ENCODE results near the gene HPN.

Gene HPN

GRCh38 chr19:35075202-35076025, 33.9 kb downstream of the HPN start:
- TF ChIP-seq, protein P1, sequence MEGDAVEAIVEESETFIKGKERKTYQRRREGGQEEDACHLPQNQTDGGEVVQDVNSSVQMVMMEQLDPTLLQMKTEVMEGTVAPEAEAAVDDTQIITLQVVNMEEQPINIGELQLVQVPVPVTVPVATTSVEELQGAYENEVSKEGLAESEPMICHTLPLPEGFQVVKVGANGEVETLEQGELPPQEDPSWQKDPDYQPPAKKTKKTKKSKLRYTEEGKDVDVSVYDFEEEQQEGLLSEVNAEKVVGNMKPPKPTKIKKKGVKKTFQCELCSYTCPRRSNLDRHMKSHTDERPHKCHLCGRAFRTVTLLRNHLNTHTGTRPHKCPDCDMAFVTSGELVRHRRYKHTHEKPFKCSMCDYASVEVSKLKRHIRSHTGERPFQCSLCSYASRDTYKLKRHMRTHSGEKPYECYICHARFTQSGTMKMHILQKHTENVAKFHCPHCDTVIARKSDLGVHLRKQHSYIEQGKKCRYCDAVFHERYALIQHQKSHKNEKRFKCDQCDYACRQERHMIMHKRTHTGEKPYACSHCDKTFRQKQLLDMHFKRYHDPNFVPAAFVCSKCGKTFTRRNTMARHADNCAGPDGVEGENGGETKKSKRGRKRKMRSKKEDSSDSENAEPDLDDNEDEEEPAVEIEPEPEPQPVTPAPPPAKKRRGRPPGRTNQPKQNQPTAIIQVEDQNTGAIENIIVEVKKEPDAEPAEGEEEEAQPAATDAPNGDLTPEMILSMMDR (IDR thresholded peaks at IDR 0.05; ENCODE audit: control insufficient read depth, extremely low read depth, insufficient read depth) = no peak
- no peak for DNase-seq (ENCODE audit: low read depth)
- no peak overlapping the region for H3K4me3 ChIP-seq (ENCODE audit: low read depth, low read length)

DNA sequence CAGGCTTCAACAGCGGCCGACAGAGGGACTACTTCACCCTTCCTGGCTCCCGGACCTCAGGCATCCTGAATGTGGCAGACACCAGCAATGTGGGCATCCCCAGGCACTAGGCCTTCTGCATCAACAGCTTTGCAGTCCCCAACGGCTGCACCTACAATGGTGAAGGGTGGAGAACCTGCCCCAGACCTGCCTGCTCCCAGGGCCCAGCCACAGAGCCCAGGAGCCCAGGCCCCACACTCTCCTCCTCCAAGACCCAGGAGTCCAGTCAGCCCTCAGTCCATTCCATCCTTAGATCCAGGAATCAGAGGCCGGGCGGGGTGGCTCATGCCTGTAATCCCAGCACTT, 34.5 kb downstream of the HPN start:
- DNase-seq (ENCODE audit: low read depth) = no peak
- H3K4me3 ChIP-seq (ENCODE audit: low read depth, low read length) = no peak overlapping the region
- TF ChIP-seq, protein P1 (IDR thresholded peaks at IDR 0.05; ENCODE audit: control insufficient read depth, extremely low read depth, insufficient read depth) = no peak

DNA sequence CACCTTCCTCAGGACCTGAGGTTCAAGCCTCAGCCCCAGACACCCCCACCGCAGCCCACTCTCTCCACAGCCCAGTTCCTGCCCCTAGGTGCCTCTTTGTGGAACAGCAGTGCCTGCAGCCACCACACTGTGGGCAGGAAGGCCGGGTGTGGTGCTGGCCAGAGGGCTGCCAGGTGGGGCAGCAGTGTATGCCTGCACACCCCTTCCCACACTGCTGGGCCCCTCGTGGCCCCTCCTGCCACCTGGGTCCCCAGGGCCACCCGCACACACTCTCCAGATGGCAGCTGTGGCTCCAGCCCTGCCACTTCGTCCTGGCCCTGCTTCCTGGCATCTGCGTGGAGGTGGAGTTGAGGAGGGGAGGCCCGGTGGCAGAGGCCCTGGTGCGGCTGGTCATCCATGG, 35.1 kb downstream of the HPN start:
- no peak overlapping the region for H3K4me3 ChIP-seq (ENCODE audit: low read depth, low read length)
- TF ChIP-seq, protein P1 (IDR thresholded peaks at IDR 0.05; ENCODE audit: control insufficient read depth, extremely low read depth, insufficient read depth) = no peak
- DNase-seq (ENCODE audit: low read depth) = no peak

GRCh38 chr19:35077411-35078223, 36.1 kb downstream of the HPN start:
- TF ChIP-seq, protein P1 (IDR thresholded peaks at IDR 0.05; ENCODE audit: control insufficient read depth, extremely low read depth, insufficient read depth) = no peak
- no peak for DNase-seq (ENCODE audit: low read depth)
- no peak overlapping the region for H3K4me3 ChIP-seq (ENCODE audit: low read depth, low read length)

- TF ChIP-seq, protein P1 (IDR thresholded peaks at IDR 0.05; ENCODE audit: control insufficient read depth, extremely low read depth, insufficient read depth) = no peak
- H3K4me3 ChIP-seq (ENCODE audit: low read depth, low read length) = no peak overlapping the region
- DNase-seq (ENCODE audit: low read depth) = no peak
Observed at GRCh38 chr19:35079826-35080225, 38.3 kb downstream of the HPN start.

GRCh38 chr19:35080613-35081170, 39.2 kb downstream of the HPN start:
- TF ChIP-seq, protein P1 (IDR thresholded peaks at IDR 0.05; ENCODE audit: control insufficient read depth, extremely low read depth, insufficient read depth) = 0 out of 2 replicates have a peak, but pooled peaks have one; percentile 9

More at GRCh38 chr19:35080613-35081170, 39.2 kb downstream of the HPN start:
- peak; percentile 10 for DNase-seq (ENCODE audit: low read depth)
- H3K4me3 ChIP-seq (ENCODE audit: low read depth, low read length) = no peak overlapping the region

Data from LNCaP clone FGC (cell line).